HG03460 (cell line): ENCODE results near the gene CNTNAP2.

ENCODE experiments used
- ATAC-seq: cut with Tn5 transposase; IDR thresholded peaks from one replicate; pipeline ENCODE4 v1.9.1; 2021; ENCODE audit not compliant: unreplicated experiment

Gene CNTNAP2

GRCh38 chr7:147432576-147432975 lies 1316.0 kb downstream of the CNTNAP2 start:
- ATAC-seq: no peak

GRCh38 chr7:147436718-147437117 lies 1320.1 kb downstream of the CNTNAP2 start:
- ATAC-seq: no peak

GRCh38 chr7:147438216-147438615 lies 1321.6 kb downstream of the CNTNAP2 start:
- no peak for ATAC-seq

GRCh38 chr7:147443942-147444341 lies 1327.3 kb downstream of the CNTNAP2 start:
- no peak for ATAC-seq

GRCh38 chr7:147452816-147453215 lies 1336.2 kb downstream of the CNTNAP2 start:
- no peak for ATAC-seq

GRCh38 chr7:147465223-147465622 lies 1348.6 kb downstream of the CNTNAP2 start:
- ATAC-seq: no peak

- no peak for ATAC-seq
Measured at GRCh38 chr7:147472556-147472955, 1356.0 kb downstream of the CNTNAP2 start.

GRCh38 chr7:147474862-147475261 lies 1358.3 kb downstream of the CNTNAP2 start:
- no peak for ATAC-seq

- no peak for ATAC-seq
Measured at GRCh38 chr7:147477526-147477925, 1360.9 kb downstream of the CNTNAP2 start.

GRCh38 chr7:147478796-147479195 lies 1362.2 kb downstream of the CNTNAP2 start:
- ATAC-seq: no peak

GRCh38 chr7:147483634-147484292 lies 1367.2 kb downstream of the CNTNAP2 start:
- no peak for ATAC-seq

- ATAC-seq: no peak
Measured at GRCh38 chr7:147485660-147486210, 1369.1 kb downstream of the CNTNAP2 start.

- no peak for ATAC-seq
Measured at GRCh38 chr7:147492606-147493005, 1376.0 kb downstream of the CNTNAP2 start.

- no peak for ATAC-seq
Measured at GRCh38 chr7:147496209-147496608, 1379.6 kb downstream of the CNTNAP2 start.

- ATAC-seq: no peak
Measured at GRCh38 chr7:147497246-147497645, 1380.6 kb downstream of the CNTNAP2 start.

GRCh38 chr7:147498081-147498480 lies 1381.5 kb downstream of the CNTNAP2 start:
- ATAC-seq: no peak

- ATAC-seq: no peak
Measured at GRCh38 chr7:147509035-147509501, 1392.5 kb downstream of the CNTNAP2 start.

- no peak for ATAC-seq
Measured at GRCh38 chr7:147509541-147510200, 1393.1 kb downstream of the CNTNAP2 start.

GRCh38 chr7:147510201-147510542 lies 1393.6 kb downstream of the CNTNAP2 start:
- no peak for ATAC-seq

- no peak for ATAC-seq
Measured at GRCh38 chr7:147510923-147511322, 1394.3 kb downstream of the CNTNAP2 start.

- no peak for ATAC-seq
Measured at GRCh38 chr7:147513451-147513850, 1396.8 kb downstream of the CNTNAP2 start.

- ATAC-seq: no peak
Measured at GRCh38 chr7:147516391-147516790, 1399.8 kb downstream of the CNTNAP2 start.
